Astrocyte (in vitro differentiated cells and primary cell): ENCODE data around the gene RAB2B.

ENCODE experiments used
- CTCF ChIP-seq: IDR thresholded peaks from 2 replicates; pipeline ENCODE4 v1.5.1; 2011; ENCODE audit warnings: low read depth, mild to moderate bottlenecking, inconsistent platforms, low read length, moderate library complexity; ENCODE audit not compliant: insufficient read depth
- EZH2 ChIP-seq: IDR thresholded peaks from 2 replicates; pipeline ENCODE4 v1.6.1; 2012; ENCODE audit warnings: mild to moderate bottlenecking, low read length, inconsistent platforms; ENCODE audit not compliant: insufficient read depth

- no peak for TF ChIP-seq CTCF
- TF ChIP-seq EZH2, result no peak
Observed at GRCh38 chr14:21505012-21505553, 28.3 kb upstream of the RAB2B start.
